ENCODE data around the gene OSTF1. TPM values are rescaled to one million over a fixed set of nuclear protein-coding genes. Genes with fewer than 3 reads are reported as not detected.

Gene OSTF1
- total RNA-seq, 1 experiment from 2014 or later: 7.0 TPM

GRCh38 chr9:75149841-75150241, 61.5 kb downstream of the OSTF1 start:
- no TSS peak for BruUV-seq (replicated peaks)
- Mint-ChIP-seq H3K4me1 (ENCODE audit: low read depth, unreplicated experiment) (no peaks in the 10 kb centered on the region), H3K4me3 (ENCODE audit: unreplicated experiment) (no peak overlapping the region), H3K9me3 (ENCODE audit: unreplicated experiment) (peaks cover 4% of the 10 kb centered on the region), H3K27me3 (ENCODE audit: insufficient read depth, unreplicated experiment) (no peaks in the 10 kb centered on the region), H3K36me3 (ENCODE audit: insufficient read depth, unreplicated experiment) (no peaks in the 10 kb centered on the region), H3K27ac (ENCODE audit: unreplicated experiment) (no peak overlapping the region)
- CTCF ChIA-PET: no interaction called here
- no peak overlapping the region for H3K4me3 ChIP-seq (ENCODE audit: low read depth, low read length)
- DNase-seq: no peak
- intact Hi-C loops (cut with micrococcal nuclease; ENCODE audit: unreplicated experiment): no loop called here
- H3K27me3 ChIP-seq (replicated peaks; ENCODE audit: control insufficient read depth, insufficient read depth, low read length): no peaks in the 10 kb centered on the region
- no peaks in the 10 kb centered on the region for H3K4me1 ChIP-seq
- TF ChIP-seq CTCF (IDR thresholded peaks at IDR 0.05; ENCODE audit: insufficient read depth in 1 of 2, low read depth in 1 of 2, low read length in 1 of 2, severe bottlenecking in 1 of 2, unreplicated experiment in 1 of 2): no peak
- no peaks in the 10 kb centered on the region for H3K9me3 ChIP-seq
- no peaks in the 10 kb centered on the region for H3K36me3 ChIP-seq (ENCODE audit: control insufficient read depth, insufficient read depth, low read length)
- POLR2A ChIA-PET: no interaction called here

- DNase-seq: no peak
- no peaks in the 10 kb centered on the region for H3K4me1 ChIP-seq
- no peaks in the 10 kb centered on the region for H3K4me1 Mint-ChIP-seq (ENCODE audit: low read depth, unreplicated experiment)
- TF ChIP-seq CTCF (IDR thresholded peaks at IDR 0.05; ENCODE audit: insufficient read depth in 1 of 2, low read depth in 1 of 2, low read length in 1 of 2, severe bottlenecking in 1 of 2, unreplicated experiment in 1 of 2): no peak
- H3K36me3 ChIP-seq (ENCODE audit: control insufficient read depth, insufficient read depth, low read length): no peaks in the 10 kb centered on the region
- no peaks in the 10 kb centered on the region for H3K27me3 ChIP-seq (replicated peaks; ENCODE audit: control insufficient read depth, insufficient read depth, low read length)
- no peak overlapping the region for H3K4me3 ChIP-seq (ENCODE audit: low read depth, low read length)
- ChIA-PET CTCF (no interaction called here), POLR2A (no interaction called here)
- H3K9me3 Mint-ChIP-seq (ENCODE audit: unreplicated experiment): no peaks in the 10 kb centered on the region
- H3K27me3 Mint-ChIP-seq (ENCODE audit: insufficient read depth, unreplicated experiment): no peaks in the 10 kb centered on the region
- intact Hi-C loops (cut with micrococcal nuclease; ENCODE audit: unreplicated experiment): no loop called here
- no peak overlapping the region for H3K4me3 Mint-ChIP-seq (ENCODE audit: unreplicated experiment)
- BruUV-seq (replicated peaks): no TSS peak
- no peaks in the 10 kb centered on the region for H3K9me3 ChIP-seq
- no peaks in the 10 kb centered on the region for H3K36me3 Mint-ChIP-seq (ENCODE audit: insufficient read depth, unreplicated experiment)
- no peak overlapping the region for H3K27ac Mint-ChIP-seq (ENCODE audit: unreplicated experiment)
Observed at GRCh38 chr9:75150512-75150911, 62.2 kb downstream of the OSTF1 start.

GRCh38 chr9:75152416-75152815, 64.1 kb downstream of the OSTF1 start:
- no TSS peak for BruUV-seq (replicated peaks)
- no peak for DNase-seq
- H3K27ac Mint-ChIP-seq (ENCODE audit: unreplicated experiment): no peak overlapping the region
- no peaks in the 10 kb centered on the region for H3K27me3 ChIP-seq (replicated peaks; ENCODE audit: control insufficient read depth, insufficient read depth, low read length)
- no peaks in the 10 kb centered on the region for H3K9me3 ChIP-seq
- CTCF ChIA-PET: no interaction called here
- H3K4me3 Mint-ChIP-seq (ENCODE audit: unreplicated experiment): no peak overlapping the region
- no peaks in the 10 kb centered on the region for H3K4me1 Mint-ChIP-seq (ENCODE audit: low read depth, unreplicated experiment)
- H3K36me3 ChIP-seq (ENCODE audit: control insufficient read depth, insufficient read depth, low read length): no peaks in the 10 kb centered on the region
- no peaks in the 10 kb centered on the region for H3K4me1 ChIP-seq
- no peaks in the 10 kb centered on the region for H3K9me3 Mint-ChIP-seq (ENCODE audit: unreplicated experiment)
- no peaks in the 10 kb centered on the region for H3K27me3 Mint-ChIP-seq (ENCODE audit: insufficient read depth, unreplicated experiment)
- POLR2A ChIA-PET: no interaction called here
- H3K4me3 ChIP-seq (ENCODE audit: low read depth, low read length): no peak overlapping the region
- intact Hi-C loops (cut with micrococcal nuclease; ENCODE audit: unreplicated experiment): no loop called here
- H3K36me3 Mint-ChIP-seq (ENCODE audit: insufficient read depth, unreplicated experiment): no peaks in the 10 kb centered on the region
- TF ChIP-seq CTCF (IDR thresholded peaks at IDR 0.05; ENCODE audit: insufficient read depth in 1 of 2, low read depth in 1 of 2, low read length in 1 of 2, severe bottlenecking in 1 of 2, unreplicated experiment in 1 of 2): no peak
